GM08714 (cell line): ENCODE data around the gene ACP1.

Experiments
- H3K4me3 ChIP-seq: fragments of 200-500 bp; sonication (Bioruptor generic); 2 replicates; pipeline ENCODE4 v1.5.1; 2014; ENCODE audit warnings: mild to moderate bottlenecking, low read length, inconsistent platforms
- ZNF274 ChIP-seq: IDR thresholded peaks from 2 replicates; pipeline ENCODE4 v1.6.1; 2012; ENCODE audit warnings: mild to moderate bottlenecking, low read depth, low read length

The ACP1 gene

GRCh38 chr2:244547-244946, 20.2 kb upstream of the ACP1 start:
- no peak overlapping the region for H3K4me3 ChIP-seq
- no peak for TF ChIP-seq ZNF274

- no peak for TF ChIP-seq ZNF274
- no peak overlapping the region for H3K4me3 ChIP-seq
Measured at GRCh38 chr2:246489-247144, 18.1 kb upstream of the ACP1 start.

GRCh38 chr2:248724-249123, 16.0 kb upstream of the ACP1 start:
- no peak for TF ChIP-seq ZNF274
- no peak overlapping the region for H3K4me3 ChIP-seq

GRCh38 chr2:249538-250042, 15.2 kb upstream of the ACP1 start:
- H3K4me3 ChIP-seq: no peak overlapping the region
- no peak for TF ChIP-seq ZNF274

GRCh38 chr2:252001-252602, 12.6 kb upstream of the ACP1 start:
- TF ChIP-seq ZNF274: no peak

GRCh38 chr2:253202-253638, 11.5 kb upstream of the ACP1 start:
- H3K4me3 ChIP-seq: no peak overlapping the region
- TF ChIP-seq ZNF274: no peak

More at GRCh38 chr2:252001-252602, 12.6 kb upstream of the ACP1 start:
- no peak overlapping the region for H3K4me3 ChIP-seq

- TF ChIP-seq ZNF274: no peak
- no peak overlapping the region for H3K4me3 ChIP-seq
Measured at GRCh38 chr2:254241-254640, 10.5 kb upstream of the ACP1 start.

GRCh38 chr2:255195-255594, 9.6 kb upstream of the ACP1 start:
- no peak overlapping the region for H3K4me3 ChIP-seq
- TF ChIP-seq ZNF274: no peak

- no peak for TF ChIP-seq ZNF274
- no peak overlapping the region for H3K4me3 ChIP-seq
Measured at GRCh38 chr2:256094-256493, 8.7 kb upstream of the ACP1 start.

- H3K4me3 ChIP-seq: no peak overlapping the region
- no peak for TF ChIP-seq ZNF274
Measured at GRCh38 chr2:257429-257828, 7.3 kb upstream of the ACP1 start.

- TF ChIP-seq ZNF274: no peak
- no peak overlapping the region for H3K4me3 ChIP-seq
Measured at GRCh38 chr2:257842-258241, 6.9 kb upstream of the ACP1 start.

GRCh38 chr2:258933-259332, 5.8 kb upstream of the ACP1 start:
- H3K4me3 ChIP-seq: no peak overlapping the region
- no peak for TF ChIP-seq ZNF274

- no peak overlapping the region for H3K4me3 ChIP-seq
- no peak for TF ChIP-seq ZNF274
Measured at GRCh38 chr2:259789-260331, 4.9 kb upstream of the ACP1 start.

- no peak overlapping the region for H3K4me3 ChIP-seq
- no peak for TF ChIP-seq ZNF274
Measured at GRCh38 chr2:260507-261161, 4.1 kb upstream of the ACP1 start.

- no peak for TF ChIP-seq ZNF274
- H3K4me3 ChIP-seq: no peak overlapping the region
Measured at GRCh38 chr2:262117-262516, 2.6 kb upstream of the ACP1 start.
